Measurements from ENCODE around the gene CPA5.

- TF ChIP-seq CTCF (IDR thresholded peaks at IDR 0.05) (no peak), POLR2A (IDR thresholded peaks at IDR 0.05) (no peak), POLR2AphosphoS5 (IDR thresholded peaks at IDR 0.05) (no peak), EP300 (IDR thresholded peaks at IDR 0.05) (no peak)
Observed at GRCh38 chr7:130401578-130401977, 57.0 kb downstream of the CPA5 start.

Data from upper lobe of left lung (tissue), 4 donors.